Frontal cortex (tissue), 4 donors: ENCODE measurements around the gene H2BK1. TPM values are rescaled to one million over a fixed set of nuclear protein-coding genes. Genes with fewer than 3 reads are reported as not detected.
A peak's percentile ranks its signal among the peaks of the same experiment; 100 is the strongest.

ENCODE experiments used
- DNase-seq, 2 donors: peaks; one replicate each; pipeline ENCODE4 v3.0.0; 2012; ENCODE audit warnings: low spot score in 2 of 2
- FAIRE-seq: peaks from 2 replicates; lab custom pipeline; 2012; peaks lifted over from hg19 to GRCh38; lab: Jason Lieb, UNC
- total RNA-seq: library from RNA; depleted of rRNA; stranded (reverse); fragments of >200 nt; gene quantifications from one replicate; pipeline ENCODE4 v1.2.3, GENCODE V29; 2014
- donor health status: control.
- donor health status: control.
- donor health status: control.

Gene H2BK1
- total RNA-seq, 1 donor from 2014 or later, result not detected

- FAIRE-seq, result no peak
Measured at GRCh38 chr7:151235091-151235787, 25.0 kb upstream of the H2BK1 start.

GRCh38 chr7:151233804-151234203 is 23.5 kb upstream of the H2BK1 start:
- DNase-seq (no peak), FAIRE-seq (no peak)

More at GRCh38 chr7:151235091-151235787, 25.0 kb upstream of the H2BK1 start:
- DNase-seq, result no peak

DNA sequence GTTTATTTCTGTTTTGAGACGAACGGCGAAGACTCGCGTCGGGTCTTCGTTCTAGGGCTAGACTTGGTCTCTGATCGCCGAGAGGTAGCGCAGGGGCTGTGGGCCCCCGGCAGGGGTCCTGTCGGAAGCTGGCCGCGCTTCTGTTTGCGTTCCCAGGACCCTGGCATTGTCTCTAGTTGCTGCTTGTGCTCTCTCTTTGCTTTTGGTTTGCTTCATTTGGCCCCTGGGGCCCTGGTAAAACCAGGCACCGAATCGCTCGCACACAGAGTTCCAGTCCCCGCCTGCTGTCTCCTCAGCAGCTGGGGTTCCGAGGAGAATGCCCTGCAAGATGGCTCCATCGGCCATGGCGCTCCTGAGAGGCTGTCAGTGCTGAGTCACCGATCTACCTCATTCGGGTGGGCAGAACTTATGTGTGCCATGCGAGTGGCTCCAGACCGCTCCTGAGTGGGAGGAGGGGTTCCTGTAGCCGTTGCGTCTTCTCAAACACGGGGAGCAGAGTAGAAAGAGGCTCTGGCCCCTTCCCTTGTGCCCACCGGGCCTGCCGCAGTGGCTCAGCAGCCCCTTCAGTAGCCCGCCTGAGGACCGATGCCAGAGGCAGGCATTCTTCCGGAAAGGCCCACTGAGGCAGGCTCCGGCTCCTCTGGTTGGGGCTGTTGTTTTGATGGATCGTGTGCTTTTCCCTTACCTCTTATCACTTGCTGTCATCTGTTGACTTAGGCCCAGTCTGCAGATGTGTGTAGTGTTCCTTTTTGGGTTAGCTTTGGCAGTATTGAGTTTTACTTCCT is 22.8 kb upstream of the H2BK1 start:
- FAIRE-seq, result no peak
- DNase-seq, result peak in 1 of 2 donors; percentile 80

- FAIRE-seq (no peak), DNase-seq (peak; percentile 95 to 97)
Measured at GRCh38 chr7:151232091-151232916, 22.0 kb upstream of the H2BK1 start, which contains the start of gene CHPF2. CHPF2 (plus strand) TSS chr7:151232483; CDS start chr7:151234012, 1,529 bp downstream.

GRCh38 chr7:151231080-151231479 is 20.8 kb upstream of the H2BK1 start:
- no peak for FAIRE-seq
- no peak for DNase-seq

DNA sequence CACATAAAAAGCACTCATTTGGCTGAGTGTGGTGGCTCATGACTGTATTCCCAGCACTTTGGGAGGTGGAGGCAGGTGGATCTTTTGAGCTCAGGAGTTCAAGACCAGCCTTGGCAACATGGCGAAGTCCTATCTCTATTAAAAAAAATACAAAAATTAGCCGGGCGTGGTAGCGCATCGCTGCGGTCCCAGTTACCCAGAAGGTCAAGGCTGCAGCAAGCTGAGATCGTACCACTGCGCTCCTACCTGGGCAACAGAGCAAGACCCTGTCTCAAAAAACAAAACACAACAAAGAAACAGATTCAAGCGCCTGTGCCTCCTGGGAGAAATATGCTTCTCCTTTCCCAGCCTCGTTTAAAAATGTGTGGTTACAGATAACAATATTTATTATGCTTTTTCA is 19.0 kb upstream of the H2BK1 start:
- DNase-seq, result no peak
- FAIRE-seq, result no peak

DNA sequence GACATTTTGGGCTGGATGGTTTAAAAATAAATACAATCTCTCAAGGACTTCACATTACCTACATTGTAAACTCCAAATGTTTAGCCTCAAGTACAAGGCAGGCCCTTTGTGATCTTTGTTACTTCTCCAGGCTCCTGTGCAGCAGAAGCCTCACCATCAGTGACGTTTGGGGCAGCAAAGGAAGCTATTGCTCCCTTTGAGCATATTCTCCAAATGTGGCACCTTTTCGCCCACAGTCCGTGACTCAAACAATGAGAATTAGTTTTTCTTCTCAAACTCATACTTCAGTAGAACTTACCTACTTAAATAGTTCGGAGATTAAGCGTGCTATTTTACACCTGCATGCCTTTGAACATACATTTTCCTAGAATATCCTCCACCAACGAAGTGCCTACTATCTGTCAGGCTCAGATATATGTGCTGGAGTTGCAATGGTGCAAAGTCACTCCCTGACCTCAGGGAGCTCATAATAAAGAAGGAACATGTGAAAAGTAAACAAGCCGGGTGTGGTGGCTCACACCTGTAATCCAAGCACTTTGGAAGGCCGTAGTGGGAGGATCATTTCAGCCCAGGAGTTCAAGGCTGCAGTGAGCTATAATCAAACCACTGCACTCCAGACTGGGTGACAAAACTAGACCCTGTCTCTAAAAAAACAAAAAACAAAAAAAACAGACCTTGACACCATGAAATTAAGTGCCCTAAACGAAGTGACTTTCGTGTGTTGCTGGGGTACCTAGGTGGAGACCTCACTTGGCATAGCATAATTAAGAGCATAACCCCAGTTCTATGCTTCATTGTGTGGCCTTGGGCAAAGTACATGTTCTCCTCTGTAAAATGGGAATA is 18.0 kb upstream of the H2BK1 start:
- DNase-seq (no peak), FAIRE-seq (no peak)

- peak; percentile 94 to 98 for DNase-seq
- FAIRE-seq, result no peak
Measured at GRCh38 chr7:151226875-151227782, 16.8 kb upstream of the H2BK1 start, which contains the start of gene ABCF2. ABCF2 (minus strand) TSS chr7:151227205; CDS start chr7:151226458, 747 bp downstream.

- FAIRE-seq, result no peak
Measured at GRCh38 chr7:151226560-151226874, 16.2 kb upstream of the H2BK1 start.

DNA sequence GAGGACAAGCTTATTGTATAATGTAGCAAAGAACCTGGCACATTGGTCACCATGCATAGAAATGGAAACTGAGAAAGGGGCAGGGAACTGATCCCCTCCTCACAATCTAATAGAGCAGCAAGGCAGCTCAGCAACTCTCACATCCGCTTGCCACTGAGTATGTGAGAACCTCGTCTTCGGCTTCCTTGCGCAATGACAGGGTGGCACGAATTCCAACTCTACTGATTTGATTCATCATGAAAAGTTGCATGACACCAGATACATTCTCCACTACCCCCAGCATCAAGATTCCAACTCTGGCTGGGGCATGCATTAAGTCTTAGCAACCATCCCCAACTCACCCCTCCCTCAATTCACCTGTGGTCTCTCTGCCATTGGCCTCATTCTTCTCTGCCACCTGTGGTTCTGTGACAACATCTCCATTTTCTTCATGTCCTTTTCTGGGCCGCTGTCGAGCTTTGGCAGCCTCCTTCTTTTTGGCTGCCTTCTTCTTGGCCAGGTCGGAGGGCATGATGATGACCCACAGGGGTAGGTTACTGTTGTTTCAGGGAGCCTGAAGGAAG is 15.7 kb upstream of the H2BK1 start:
- FAIRE-seq, result no peak

More at GRCh38 chr7:151226560-151226874, 16.2 kb upstream of the H2BK1 start:
- no peak for DNase-seq

GRCh38 chr7:151223728-151224127 is 13.4 kb upstream of the H2BK1 start:
- no peak for FAIRE-seq
- no peak for DNase-seq

More for the DNA sequence above, 15.7 kb upstream of the H2BK1 start:
- no peak for DNase-seq

DNA sequence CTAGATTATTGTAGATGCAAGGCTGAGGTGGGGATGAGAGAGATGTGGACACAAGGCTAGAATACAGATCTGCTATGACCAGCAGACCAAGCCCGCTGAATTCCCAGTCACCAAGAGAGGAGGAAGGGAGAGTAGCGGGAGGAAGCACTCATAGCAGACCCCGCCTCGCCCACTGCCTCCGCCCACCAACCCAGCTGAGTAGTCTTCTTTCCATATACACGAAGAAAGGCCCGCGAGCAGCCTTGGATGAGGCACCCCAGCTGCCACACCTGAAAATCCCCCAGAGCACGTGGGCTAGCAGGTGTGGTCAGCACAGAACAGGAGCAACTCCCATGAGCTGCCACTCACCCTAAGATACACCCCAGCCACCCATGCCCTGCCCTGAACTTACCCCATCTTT is 7.9 kb upstream of the H2BK1 start:
- DNase-seq, result no peak
- FAIRE-seq, result no peak

- no peak for DNase-seq
- no peak for FAIRE-seq
Measured at GRCh38 chr7:151215396-151215795, 5.1 kb upstream of the H2BK1 start.

DNA sequence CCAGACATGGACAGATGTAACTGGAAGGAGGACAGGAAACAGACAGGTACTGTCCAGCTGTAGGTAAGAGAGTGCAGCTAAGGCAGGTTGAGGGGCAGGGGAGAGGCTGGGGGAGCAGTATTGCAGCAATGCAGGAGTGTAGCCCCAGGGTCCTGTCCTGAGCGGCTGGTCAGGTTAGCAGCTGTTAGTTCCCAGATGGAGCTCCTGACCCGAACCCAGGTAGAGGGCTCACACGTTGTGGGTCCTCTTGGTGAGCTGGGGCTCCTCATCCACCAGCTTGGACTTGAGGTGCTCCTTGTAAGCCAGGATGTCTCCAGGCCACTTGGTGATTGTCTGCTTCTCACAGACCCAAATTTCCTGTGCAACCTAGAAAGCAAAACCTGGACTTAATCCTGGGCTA is 3.5 kb upstream of the H2BK1 start:
- no peak for FAIRE-seq

GRCh38 chr7:151212626-151213025 is 2.3 kb upstream of the H2BK1 start:
- no peak for FAIRE-seq
- DNase-seq, result no peak

More for the DNA sequence above, 3.5 kb upstream of the H2BK1 start:
- DNase-seq, result no peak

- DNase-seq, result no peak
- no peak for FAIRE-seq
Measured at GRCh38 chr7:151211155-151211772, 976 bp upstream of the H2BK1 start.

DNA sequence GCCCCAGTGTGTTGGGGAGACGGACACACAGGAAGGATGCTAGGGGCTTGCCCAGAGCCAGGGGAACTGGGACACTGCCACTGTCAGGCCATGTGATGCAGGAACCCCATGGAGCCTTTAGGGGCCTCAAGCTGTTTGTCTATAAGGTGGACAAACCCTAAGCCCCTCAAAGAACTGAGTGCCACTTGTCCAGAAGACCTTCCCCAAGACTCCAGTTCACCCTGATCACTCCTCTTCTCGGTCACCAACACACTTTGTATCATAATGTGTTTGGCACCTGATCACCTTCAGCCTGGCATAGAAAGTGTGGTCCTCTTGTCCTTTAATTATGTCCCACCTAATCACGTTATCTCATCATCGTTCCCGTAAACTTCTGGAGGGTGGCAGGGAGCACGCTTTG is 700 bp downstream of the H2BK1 start:
- no peak for DNase-seq
- no peak for FAIRE-seq
